Tibial nerve (tissue), 4 donors: ENCODE data around the gene KPNA3.

Experiments
- EP300 ChIP-seq, 2 donors: sonication (generic); formaldehyde crosslinking; IDR thresholded peaks; one replicate each; pipeline ENCODE4 v1.6.1; 2017; ENCODE audit warnings: antibody characterized with exemption in 2 of 2, mild to moderate bottlenecking in 1 of 2
- POLR2A ChIP-seq, 2 donors: fragments of 450-650 bp; IDR thresholded peaks; one replicate each; pipeline ENCODE4 v1.6.1; 2017; ENCODE audit warnings: antibody characterized with exemption in 2 of 2, mild to moderate bottlenecking in 2 of 2, moderate library complexity in 2 of 2
- TF ChIP-seq, protein P1 (sequence below), 5 experiments: fragments of 200-600 bp in 3 of 5; fragments of 450-650 bp in 2 of 5; sonication (generic) in 3 of 5; IDR thresholded peaks; one replicate each; pipeline ENCODE4 v1.5.1; 2016 to 2019; ENCODE audit warnings: antibody characterized with exemption in 5 of 5, mild to moderate bottlenecking in 3 of 5, moderate library complexity in 2 of 5

DNA sequence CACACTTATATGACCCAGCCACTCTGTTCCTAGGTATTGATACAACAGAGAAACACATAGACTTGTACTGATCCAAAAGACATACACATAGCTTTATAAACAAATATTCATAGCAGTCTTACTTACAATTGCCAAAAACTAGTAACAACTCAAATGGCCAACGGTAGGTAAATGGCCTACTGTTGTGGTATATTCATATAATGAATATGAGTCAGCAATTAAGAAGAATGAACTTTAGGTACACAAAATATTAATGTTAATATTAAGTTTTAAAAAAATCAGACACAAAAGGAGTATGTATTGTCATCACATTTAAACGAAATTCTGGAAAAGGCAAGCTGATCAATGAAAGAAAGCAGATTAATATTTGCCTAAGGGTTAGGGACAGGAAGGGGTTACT is 19.7 kb downstream of the KPNA3 start:
- no peak for TF ChIP-seq POLR2A (IDR thresholded peaks at IDR 0.05)
- TF ChIP-seq, protein P1, sequence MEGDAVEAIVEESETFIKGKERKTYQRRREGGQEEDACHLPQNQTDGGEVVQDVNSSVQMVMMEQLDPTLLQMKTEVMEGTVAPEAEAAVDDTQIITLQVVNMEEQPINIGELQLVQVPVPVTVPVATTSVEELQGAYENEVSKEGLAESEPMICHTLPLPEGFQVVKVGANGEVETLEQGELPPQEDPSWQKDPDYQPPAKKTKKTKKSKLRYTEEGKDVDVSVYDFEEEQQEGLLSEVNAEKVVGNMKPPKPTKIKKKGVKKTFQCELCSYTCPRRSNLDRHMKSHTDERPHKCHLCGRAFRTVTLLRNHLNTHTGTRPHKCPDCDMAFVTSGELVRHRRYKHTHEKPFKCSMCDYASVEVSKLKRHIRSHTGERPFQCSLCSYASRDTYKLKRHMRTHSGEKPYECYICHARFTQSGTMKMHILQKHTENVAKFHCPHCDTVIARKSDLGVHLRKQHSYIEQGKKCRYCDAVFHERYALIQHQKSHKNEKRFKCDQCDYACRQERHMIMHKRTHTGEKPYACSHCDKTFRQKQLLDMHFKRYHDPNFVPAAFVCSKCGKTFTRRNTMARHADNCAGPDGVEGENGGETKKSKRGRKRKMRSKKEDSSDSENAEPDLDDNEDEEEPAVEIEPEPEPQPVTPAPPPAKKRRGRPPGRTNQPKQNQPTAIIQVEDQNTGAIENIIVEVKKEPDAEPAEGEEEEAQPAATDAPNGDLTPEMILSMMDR (IDR thresholded peaks at IDR 0.05): no peak
- TF ChIP-seq EP300 (IDR thresholded peaks at IDR 0.05): no peak
